Measurements from ENCODE around the gene LIPA.

GRCh38 chr10:89266721-89267453 is 15.3 kb upstream of the LIPA start:
- TF ChIP-seq, protein P1, sequence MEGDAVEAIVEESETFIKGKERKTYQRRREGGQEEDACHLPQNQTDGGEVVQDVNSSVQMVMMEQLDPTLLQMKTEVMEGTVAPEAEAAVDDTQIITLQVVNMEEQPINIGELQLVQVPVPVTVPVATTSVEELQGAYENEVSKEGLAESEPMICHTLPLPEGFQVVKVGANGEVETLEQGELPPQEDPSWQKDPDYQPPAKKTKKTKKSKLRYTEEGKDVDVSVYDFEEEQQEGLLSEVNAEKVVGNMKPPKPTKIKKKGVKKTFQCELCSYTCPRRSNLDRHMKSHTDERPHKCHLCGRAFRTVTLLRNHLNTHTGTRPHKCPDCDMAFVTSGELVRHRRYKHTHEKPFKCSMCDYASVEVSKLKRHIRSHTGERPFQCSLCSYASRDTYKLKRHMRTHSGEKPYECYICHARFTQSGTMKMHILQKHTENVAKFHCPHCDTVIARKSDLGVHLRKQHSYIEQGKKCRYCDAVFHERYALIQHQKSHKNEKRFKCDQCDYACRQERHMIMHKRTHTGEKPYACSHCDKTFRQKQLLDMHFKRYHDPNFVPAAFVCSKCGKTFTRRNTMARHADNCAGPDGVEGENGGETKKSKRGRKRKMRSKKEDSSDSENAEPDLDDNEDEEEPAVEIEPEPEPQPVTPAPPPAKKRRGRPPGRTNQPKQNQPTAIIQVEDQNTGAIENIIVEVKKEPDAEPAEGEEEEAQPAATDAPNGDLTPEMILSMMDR (IDR thresholded peaks at IDR 0.05), result no peak
- no peak for TF ChIP-seq POLR2A (IDR thresholded peaks at IDR 0.05)
